Measurements from ENCODE around the gene DNAL1.

The DNAL1 gene

GRCh38 chr14:73674986-73675385 lies 30.2 kb downstream of the DNAL1 start:
- H3K4me2 ChIP-seq (ENCODE audit: low read length): no peak overlapping the region

DNA sequence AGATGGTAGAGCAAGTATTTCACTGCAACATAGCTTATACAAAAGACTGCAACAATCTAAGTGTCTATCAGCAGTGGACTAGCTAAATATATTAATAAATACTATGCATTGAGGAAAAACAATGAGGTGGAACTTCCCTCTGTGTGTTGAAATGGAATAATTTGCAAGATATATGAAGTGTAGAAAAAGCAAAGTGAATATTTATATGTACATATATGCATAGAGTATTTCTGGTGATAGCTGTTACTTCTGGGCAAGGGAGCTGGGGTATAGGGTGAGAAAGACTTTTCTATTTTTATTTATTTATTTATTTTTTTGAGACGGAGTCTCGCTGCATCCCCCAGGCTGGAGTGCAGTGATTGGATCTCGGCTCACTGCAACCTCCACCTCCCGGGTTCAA lies 33.9 kb downstream of the DNAL1 start:
- H3F3A ChIP-seq (ENCODE audit: insufficient read depth, low read length): no peaks in the 10 kb centered on the region
- H3K9ac ChIP-seq (ENCODE audit: low read length): no peak overlapping the region
- TF ChIP-seq EZH2 (IDR thresholded peaks at IDR 0.05; ENCODE audit: borderline replicate concordance, low read length) (no peak), CTCF (IDR thresholded peaks at IDR 0.05; ENCODE audit: low read length) (no peak)
- no peaks in the 10 kb centered on the region for H3K4me1 ChIP-seq (ENCODE audit: insufficient read depth, low read length, severe bottlenecking)
- no peak overlapping the region for H3K4me3 ChIP-seq (ENCODE audit: low read depth, low read length, poor library complexity, severe bottlenecking)
- H2AFZ ChIP-seq (ENCODE audit: low read length): no peak overlapping the region
- H4K20me1 ChIP-seq (ENCODE audit: insufficient read depth, low read length): no peaks in the 10 kb centered on the region
- no peaks in the 10 kb centered on the region for H3K27me3 ChIP-seq (ENCODE audit: insufficient read depth, low read length)
- no peaks in the 10 kb centered on the region for H3K79me2 ChIP-seq (ENCODE audit: insufficient read depth, low read length)
- no peaks in the 10 kb centered on the region for H3K9me3 ChIP-seq (ENCODE audit: low read length)
- H3K4me2 ChIP-seq (ENCODE audit: low read length): no peak overlapping the region
- no peaks in the 10 kb centered on the region for H3K9me2 ChIP-seq (ENCODE audit: low read depth, low read length)
- H3K27ac ChIP-seq (ENCODE audit: low read depth, low read length, poor library complexity, severe bottlenecking): no peak overlapping the region
- H3K36me3 ChIP-seq (ENCODE audit: insufficient read depth, low read length): no peaks in the 10 kb centered on the region

More at GRCh38 chr14:73674986-73675385, 30.2 kb downstream of the DNAL1 start:
- Histone ChIP-seq H3K27ac (ENCODE audit: low read depth, low read length, poor library complexity, severe bottlenecking) (no peak overlapping the region), H3F3A (ENCODE audit: insufficient read depth, low read length) (no peaks in the 10 kb centered on the region), H3K4me1 (ENCODE audit: insufficient read depth, low read length, severe bottlenecking) (no peaks in the 10 kb centered on the region), H3K9me2 (ENCODE audit: low read depth, low read length) (no peaks in the 10 kb centered on the region), H3K9ac (ENCODE audit: low read length) (no peak overlapping the region), H3K79me2 (ENCODE audit: insufficient read depth, low read length) (no peaks in the 10 kb centered on the region), H2AFZ (ENCODE audit: low read length) (no peak overlapping the region), H4K20me1 (ENCODE audit: insufficient read depth, low read length) (no peaks in the 10 kb centered on the region), H3K4me3 (ENCODE audit: low read depth, low read length, poor library complexity, severe bottlenecking) (no peak overlapping the region), H3K36me3 (ENCODE audit: insufficient read depth, low read length) (no peaks in the 10 kb centered on the region), H3K9me3 (ENCODE audit: low read length) (no peaks in the 10 kb centered on the region), H3K27me3 (ENCODE audit: insufficient read depth, low read length) (no peaks in the 10 kb centered on the region)
- no peak for TF ChIP-seq CTCF (IDR thresholded peaks at IDR 0.05; ENCODE audit: low read length)
- TF ChIP-seq EZH2 (IDR thresholded peaks at IDR 0.05; ENCODE audit: borderline replicate concordance, low read length): no peak

- Histone ChIP-seq H3F3A (ENCODE audit: insufficient read depth, low read length) (no peaks in the 10 kb centered on the region), H3K9me2 (ENCODE audit: low read depth, low read length) (no peaks in the 10 kb centered on the region), H3K4me1 (ENCODE audit: insufficient read depth, low read length, severe bottlenecking) (no peaks in the 10 kb centered on the region), H3K27me3 (ENCODE audit: insufficient read depth, low read length) (no peaks in the 10 kb centered on the region), H3K4me3 (ENCODE audit: low read depth, low read length, poor library complexity, severe bottlenecking) (no peak overlapping the region), H3K9ac (ENCODE audit: low read length) (no peak overlapping the region), H3K27ac (ENCODE audit: low read depth, low read length, poor library complexity, severe bottlenecking) (no peak overlapping the region), H3K79me2 (ENCODE audit: insufficient read depth, low read length) (no peaks in the 10 kb centered on the region), H4K20me1 (ENCODE audit: insufficient read depth, low read length) (no peaks in the 10 kb centered on the region), H2AFZ (ENCODE audit: low read length) (no peak overlapping the region), H3K9me3 (ENCODE audit: low read length) (no peaks in the 10 kb centered on the region), H3K36me3 (ENCODE audit: insufficient read depth, low read length) (no peaks in the 10 kb centered on the region), H3K4me2 (ENCODE audit: low read length) (no peak overlapping the region)
- TF ChIP-seq CTCF (IDR thresholded peaks at IDR 0.05; ENCODE audit: low read length) (no peak), EZH2 (IDR thresholded peaks at IDR 0.05; ENCODE audit: borderline replicate concordance, low read length) (no peak)
Observed at GRCh38 chr14:73680821-73681220, 36.0 kb downstream of the DNAL1 start.
